ENCODE results near the gene METAP1D. TPM values are rescaled to one million over a fixed set of nuclear protein-coding genes. Genes with fewer than 3 reads are reported as not detected.
"Not testable (repeated sequence)": the region's sequence is repeated elsewhere in the genome, so short reads cannot be mapped to it uniquely, and the experiment has no call there.

The METAP1D gene
- total and polyA plus RNA-seq, 9 donors: 7.0 to 14.3 (median 10.9) TPM

GRCh38 chr2:171979103-171979502, 20.6 kb upstream of the METAP1D start:
- Histone ChIP-seq H3K36me3 (no peaks in the 10 kb centered on the region), H3K27ac (no peak overlapping the region), H3K4me1 (ENCODE audit: insufficient read depth) (no peaks in the 10 kb centered on the region), H3K27me3 (no peaks in the 10 kb centered on the region), H3K4me3 (no peak overlapping the region), H3K9me3 (no peaks in the 10 kb centered on the region)
- no peak for TF ChIP-seq POLR2A (IDR thresholded peaks at IDR 0.05)
- TF ChIP-seq EP300 (IDR thresholded peaks at IDR 0.05): no peak
- TF ChIP-seq CTCF (IDR thresholded peaks at IDR 0.05): no peak
- WGBS, 3 donors: 95 to 98% (median 97%) methylated on average over 4 of the region's 4 CpGs
- intact Hi-C loops (cut with DNase I): no loop called here
- no peak for DNase-seq

GRCh38 chr2:171983924-171984323, 15.8 kb upstream of the METAP1D start:
- H3K36me3 ChIP-seq; H3K9me3 ChIP-seq; H3K4me1 ChIP-seq (ENCODE audit: insufficient read depth); H3K4me3 ChIP-seq; DNase-seq; intact Hi-C loops (cut with DNase I); H3K27me3 ChIP-seq; H3K27ac ChIP-seq: not testable (repeated sequence)
- 97 to 100% (median 100%) methylated on average over 1 of the region's 1 CpG for WGBS, 3 donors

GRCh38 chr2:171985076-171985475, 14.7 kb upstream of the METAP1D start:
- Histone ChIP-seq H3K4me3 (no peak overlapping the region), H3K4me1 (ENCODE audit: insufficient read depth) (no peaks in the 10 kb centered on the region), H3K36me3 (no peaks in the 10 kb centered on the region), H3K9me3 (no peaks in the 10 kb centered on the region), H3K27me3 (no peaks in the 10 kb centered on the region), H3K27ac (no peak overlapping the region)
- WGBS, 3 donors: 85 to 91% (median 88%) methylated on average over 2 of the region's 2 CpGs
- intact Hi-C loops (cut with DNase I): no loop called here
- no peak for TF ChIP-seq EP300 (IDR thresholded peaks at IDR 0.05)
- no peak for TF ChIP-seq CTCF (IDR thresholded peaks at IDR 0.05)
- TF ChIP-seq POLR2A (IDR thresholded peaks at IDR 0.05): no peak
- DNase-seq: no peak

GRCh38 chr2:171986778-171987177, 13.0 kb upstream of the METAP1D start:
- no peak overlapping the region for H3K27ac ChIP-seq
- 91 to 96% (median 95%) methylated on average over 4 of the region's 4 CpGs for WGBS, 3 donors
- no peaks in the 10 kb centered on the region for H3K9me3 ChIP-seq
- TF ChIP-seq POLR2A (IDR thresholded peaks at IDR 0.05): no peak
- TF ChIP-seq CTCF (IDR thresholded peaks at IDR 0.05): no peak
- no peak for TF ChIP-seq EP300 (IDR thresholded peaks at IDR 0.05)
- H3K4me1 ChIP-seq (ENCODE audit: insufficient read depth): no peaks in the 10 kb centered on the region
- no peaks in the 10 kb centered on the region for H3K27me3 ChIP-seq
- intact Hi-C loops (cut with DNase I): no loop called here
- no peak overlapping the region for H3K4me3 ChIP-seq
- no peaks in the 10 kb centered on the region for H3K36me3 ChIP-seq
- no peak for DNase-seq

GRCh38 chr2:171991027-171991426, 8.7 kb upstream of the METAP1D start:
- H3K4me1 ChIP-seq (ENCODE audit: insufficient read depth): peaks cover 5% of the 10 kb centered on the region
- 91 to 93% (median 92%) methylated on average over 4 of the region's 4 CpGs for WGBS, 3 donors
- no peak for TF ChIP-seq POLR2A (IDR thresholded peaks at IDR 0.05)
- no peak for TF ChIP-seq CTCF (IDR thresholded peaks at IDR 0.05)
- TF ChIP-seq EP300 (IDR thresholded peaks at IDR 0.05): no peak
- no peak for DNase-seq
- intact Hi-C loops (cut with DNase I): no loop called here
- no peak overlapping the region for H3K4me3 ChIP-seq
- no peaks in the 10 kb centered on the region for H3K27me3 ChIP-seq
- no peak overlapping the region for H3K27ac ChIP-seq
- H3K36me3 ChIP-seq: no peaks in the 10 kb centered on the region
- H3K9me3 ChIP-seq: no peaks in the 10 kb centered on the region
